GM12873 (cell line): ENCODE data around the gene CNTNAP4.

ENCODE experiments used
- CTCF ChIP-seq: IDR thresholded peaks from 2 replicates; pipeline ENCODE4 v1.5.1; 2012; ENCODE audit warnings: low read depth, mild to moderate bottlenecking, moderate library complexity, low read length, control low read depth; ENCODE audit not compliant: insufficient read depth; ENCODE audit errors: missing control alignments

Gene CNTNAP4

GRCh38 chr16:76309639-76310335 is 32.6 kb downstream of the CNTNAP4 start:
- TF ChIP-seq CTCF: no peak

- no peak for TF ChIP-seq CTCF
Measured at GRCh38 chr16:76311260-76311659, 34.1 kb downstream of the CNTNAP4 start.

GRCh38 chr16:76318565-76318964 is 41.4 kb downstream of the CNTNAP4 start:
- TF ChIP-seq CTCF: no peak

GRCh38 chr16:76329106-76329505 is 51.9 kb downstream of the CNTNAP4 start:
- no peak for TF ChIP-seq CTCF

- TF ChIP-seq CTCF: no peak
Measured at GRCh38 chr16:76335180-76335974, 58.2 kb downstream of the CNTNAP4 start.

GRCh38 chr16:76336112-76336511 is 58.9 kb downstream of the CNTNAP4 start:
- no peak for TF ChIP-seq CTCF

GRCh38 chr16:76338472-76338871 is 61.3 kb downstream of the CNTNAP4 start:
- no peak for TF ChIP-seq CTCF
